NCI-H524 (cell line): ENCODE data around the gene NFIB.
A peak's percentile ranks its signal among the peaks of the same experiment; 100 is the strongest.

Experiments
- DNase-seq, 2 experiments: peaks; one replicate each; lab custom pipeline; 2025; lab: John Stamatoyannopoulos, UW

Gene NFIB

GRCh38 chr9:14320271-14321181 is 6.6 kb upstream of the NFIB start:
- DNase-seq: no peak

GRCh38 chr9:14318934-14319580 is 5.1 kb upstream of the NFIB start:
- DNase-seq: no peak

GRCh38 chr9:14318361-14318760 is 4.4 kb upstream of the NFIB start:
- no peak for DNase-seq

GRCh38 chr9:14317667-14318320 is 3.9 kb upstream of the NFIB start:
- no peak for DNase-seq

- DNase-seq: no peak
Observed at GRCh38 chr9:14316602-14317300, 2.8 kb upstream of the NFIB start.

GRCh38 chr9:14315875-14316601 is 2.1 kb upstream of the NFIB start:
- DNase-seq: peak in 1 of 2 experiments; percentile 24

GRCh38 chr9:14314929-14315874 is 1.3 kb upstream of the NFIB start:
- peak; percentile 19 to 37 for DNase-seq

- DNase-seq: peak in 1 of 2 experiments; percentile 33
Observed at GRCh38 chr9:14314424-14314928, 535 bp upstream of the NFIB start.

GRCh38 chr9:14313378-14313940 is 482 bp downstream of the NFIB start:
- peak in 1 of 2 experiments; percentile 26 for DNase-seq

- DNase-seq: peak in 1 of 2 experiments; percentile 23
Observed at GRCh38 chr9:14312719-14313377, 1.1 kb downstream of the NFIB start.

- DNase-seq: no peak
Observed at GRCh38 chr9:14311956-14312685, 1.8 kb downstream of the NFIB start.

- no peak for DNase-seq
Observed at GRCh38 chr9:14311171-14311949, 2.6 kb downstream of the NFIB start.

GRCh38 chr9:14310311-14310710 is 3.6 kb downstream of the NFIB start:
- no peak for DNase-seq

GRCh38 chr9:14309403-14309802 is 4.5 kb downstream of the NFIB start:
- no peak for DNase-seq

- no peak for DNase-seq
Observed at GRCh38 chr9:14308853-14309145, 5.1 kb downstream of the NFIB start.

- no peak for DNase-seq
Observed at GRCh38 chr9:14307989-14308852, 5.7 kb downstream of the NFIB start.
